HepG2 (cell line): ENCODE data around the gene TLR9. TPM values are rescaled to one million over a fixed set of nuclear protein-coding genes. Genes with fewer than 3 reads are reported as not detected.

Source experiments
- ATAC-seq: fragments of 200-7000 bp; cut with Tn5 transposase; 3 replicates; pipeline ENCODE4 v1.9.1; 2020; ENCODE audit warnings: mild to moderate bottlenecking, moderate library complexity
- BruUV-seq: library from RNA; stranded (reverse); fragments of 400-500 nt; replicated peaks from 2 replicates; lab custom pipeline; 2021; lab: Mats Ljungman, UMichigan
- CTCF ChIA-PET: fragments of 300-600 bp; formaldehyde crosslinking; extraction: SDS; loops from one replicate; lab custom pipeline; 2021; ENCODE audit warnings: low total read pairs, inconsistent platforms, low intra/inter-chr PET ratio; lab: Yijun Ruan, JAX
- POLR2A ChIA-PET: fragments of 350-600 bp; sonication (Branson Sonifier 250); formaldehyde crosslinking; loops from one replicate; lab custom pipeline; 2020; ENCODE audit warnings: antibody characterized with exemption, inconsistent platforms; lab: Yijun Ruan, JAX
- DNase-seq: peaks from one replicate; pipeline ENCODE4 v3.0.0-alpha.2; 2015; ENCODE audit warnings: low spot score
- FAIRE-seq: peaks from 3 replicates; lab custom pipeline; 2011; peaks lifted over from hg19 to GRCh38; lab: Jason Lieb, UNC
- H2AFZ ChIP-seq: one replicate; pipeline ENCODE4 v1.6.1; 2011; ENCODE audit warnings: low read length, inconsistent platforms
- H3K27ac ChIP-seq: fragments of 300-600 bp; 3 replicates; pipeline ENCODE4 v1.8.0; 2011; ENCODE audit warnings: mixed run types, mild to moderate bottlenecking, mixed read lengths, low read length, inconsistent platforms; ENCODE audit not compliant: insufficient read depth; ENCODE audit errors: extremely low read length
- H3K27me3 ChIP-seq, 2 experiments: fragments of 200-600 bp in 1 of 2; 2 replicates in 1 of 2; 3 replicates in 1 of 2; pipeline versions ENCODE4 v1.6.0 to v1.8.0; 2011; ENCODE audit warnings: low read length in 2 of 2, mild to moderate bottlenecking in 2 of 2, moderate library complexity in 2 of 2, inconsistent platforms in 1 of 2; ENCODE audit not compliant: insufficient read depth in 2 of 2, control insufficient read depth in 1 of 2
- H3K36me3 ChIP-seq, 2 experiments: fragments of 200-600 bp in 1 of 2; replicated peaks in 1 of 2; 2 replicates in 1 of 2; 3 replicates in 1 of 2; pipeline versions ENCODE4 v1.5.1 to v1.8.0; 2011; ENCODE audit warnings: low read length in 2 of 2, inconsistent platforms in 1 of 2; ENCODE audit not compliant: insufficient read depth in 2 of 2, control insufficient read depth in 1 of 2
- H3K4me1 ChIP-seq: 2 replicates; pipeline ENCODE4 v1.5.1; 2012; ENCODE audit warnings: low read length, inconsistent platforms; ENCODE audit not compliant: insufficient read depth
- H3K4me2 ChIP-seq: 2 replicates; pipeline ENCODE4 v1.6.0; 2011; ENCODE audit warnings: low read depth, low read length, inconsistent platforms
- H3K4me3 ChIP-seq, 3 experiments: fragments of 200-600 bp in 1 of 3; sonication (generic), shearing (Covaris generic) in 1 of 3; replicated peaks in 1 of 3; 2 replicates each; pipeline ENCODE4 v1.5.1; 2011 to 2016; ENCODE audit warnings: low read length in 3 of 3, inconsistent platforms in 2 of 3, low read depth in 2 of 3, mild to moderate bottlenecking in 2 of 3, control low read depth in 1 of 3, mixed read lengths in 1 of 3; ENCODE audit not compliant: insufficient read depth in 1 of 3
- H3K79me2 ChIP-seq: one replicate; pipeline ENCODE4 v1.6.1; 2011; ENCODE audit warnings: low read length, inconsistent platforms; ENCODE audit not compliant: insufficient read depth
- H3K9ac ChIP-seq: 2 replicates; pipeline ENCODE4 v1.6.0; 2011; ENCODE audit warnings: mild to moderate bottlenecking, low read depth, low read length, inconsistent platforms; ENCODE audit not compliant: insufficient read depth
- H3K9me3 ChIP-seq: 2 replicates; pipeline ENCODE4 v1.5.1; 2012; ENCODE audit warnings: mild to moderate bottlenecking, low read length
- H4K20me1 ChIP-seq: 2 replicates; pipeline ENCODE4 v1.6.0; 2011; ENCODE audit warnings: inconsistent platforms, mild to moderate bottlenecking, low read length, moderate library complexity; ENCODE audit not compliant: insufficient read depth
- ASH2L ChIP-seq: fragments of 300-600, 200-600 bp; sonication (generic); IDR thresholded peaks from 2 replicates; pipeline ENCODE4 v1.7.0; 2017; ENCODE audit warnings: low read depth, mild to moderate bottlenecking, moderate library complexity, mixed read lengths, low read length; ENCODE audit not compliant: insufficient read length
- CENPT ChIP-seq: sonication (generic); formaldehyde crosslinking; IDR thresholded peaks from 2 replicates; pipeline ENCODE4 v1.8.0; 2022; ENCODE audit warnings: low read depth, mild to moderate bottlenecking, moderate library complexity, missing genetic modification reagents
- CREB1 ChIP-seq, 2 experiments: fragments of 450-650 bp in 1 of 2; IDR thresholded peaks; 2 replicates each; pipeline ENCODE4 v1.6.1; 2016 to 2017; ENCODE audit warnings: control low read depth in 1 of 2, mild to moderate bottlenecking in 1 of 2, missing compliant biosample characterization in 1 of 2, missing genetic modification characterization in 1 of 2
- EP300 ChIP-seq, 3 experiments: sonication (generic) in 1 of 3; formaldehyde crosslinking in 1 of 3; IDR thresholded peaks; 2 replicates each; pipeline versions ENCODE4 v1.5.1 to v1.6.1; 2011 to 2020; ENCODE audit warnings: low read depth in 2 of 3, low read length in 2 of 3, borderline replicate concordance in 1 of 3, improper control_type of control experiment in 1 of 3, mild to moderate bottlenecking in 1 of 3, missing genetic modification reagents in 1 of 3, moderate library complexity in 1 of 3
- GLI4 ChIP-seq: sonication (generic); formaldehyde crosslinking; IDR thresholded peaks from 2 replicates; pipeline ENCODE4 v1.5.1; 2020; ENCODE audit warnings: missing genetic modification reagents, mild to moderate bottlenecking, moderate library complexity, borderline replicate concordance
- HNF1B ChIP-seq: sonication (generic); formaldehyde crosslinking; IDR thresholded peaks from 2 replicates; pipeline ENCODE4 v1.5.1; 2020; ENCODE audit warnings: mild to moderate bottlenecking, moderate library complexity, missing genetic modification reagents
- MXI1 ChIP-seq: IDR thresholded peaks from 3 replicates; pipeline ENCODE4 v1.6.1; 2012; ENCODE audit warnings: low read depth, low read length, inconsistent platforms, borderline replicate concordance
- SP1 ChIP-seq, 2 experiments: fragments of 450-650 bp in 1 of 2; sonication (generic) in 1 of 2; formaldehyde crosslinking in 1 of 2; IDR thresholded peaks; 2 replicates each; pipeline versions ENCODE4 v1.4.0 to v1.6.1; 2016 to 2020; ENCODE audit warnings: missing genetic modification reagents in 1 of 2
- TAF15 ChIP-seq: fragments of 200-400 bp; formaldehyde crosslinking; IDR thresholded peaks from one replicate; pipeline ENCODE4 v1.6.1; 2018; ENCODE audit warnings: mild to moderate bottlenecking, low read depth, low read length; ENCODE audit not compliant: poor library complexity, severe bottlenecking
- ZFY ChIP-seq: sonication (generic); formaldehyde crosslinking; IDR thresholded peaks from 2 replicates; pipeline ENCODE4 v1.4.0; 2020; ENCODE audit warnings: missing genetic modification reagents
- ZNF329 ChIP-seq: sonication (generic); formaldehyde crosslinking; IDR thresholded peaks from 2 replicates; pipeline ENCODE4 v1.9.0; 2021; ENCODE audit warnings: low read depth, mild to moderate bottlenecking, missing genetic modification reagents
- ZNF431 ChIP-seq: sonication (generic); formaldehyde crosslinking; IDR thresholded peaks from 2 replicates; pipeline ENCODE4 v1.9.0; 2022; ENCODE audit warnings: missing genetic modification reagents, low read depth, mild to moderate bottlenecking, borderline replicate concordance
- ZNF496 ChIP-seq: sonication (generic); formaldehyde crosslinking; IDR thresholded peaks from 2 replicates; pipeline ENCODE4 v1.8.1; 2023; ENCODE audit warnings: mild to moderate bottlenecking, moderate library complexity, missing genetic modification reagents; ENCODE audit not compliant: insufficient replicate concordance
- ZNF563 ChIP-seq: sonication (generic); formaldehyde crosslinking; IDR thresholded peaks from 2 replicates; pipeline ENCODE4 v1.8.0; 2022; ENCODE audit warnings: mild to moderate bottlenecking, moderate library complexity, missing genetic modification reagents
- ZNF607 ChIP-seq: sonication (generic); formaldehyde crosslinking; IDR thresholded peaks from 2 replicates; pipeline ENCODE4 v1.5.1; 2020; ENCODE audit warnings: missing genetic modification reagents, mild to moderate bottlenecking, borderline replicate concordance
- ZNF704 ChIP-seq: sonication (generic); formaldehyde crosslinking; IDR thresholded peaks from 2 replicates; pipeline ENCODE4 v1.8.1; 2023; ENCODE audit warnings: mild to moderate bottlenecking, inconsistent platforms, moderate library complexity, missing genetic modification reagents, borderline replicate concordance
- ZNF713 ChIP-seq: sonication (generic); formaldehyde crosslinking; IDR thresholded peaks from 2 replicates; pipeline ENCODE4 v1.4.0; 2020; ENCODE audit warnings: mild to moderate bottlenecking, missing genetic modification reagents
- ZNF775 ChIP-seq: sonication (generic); formaldehyde crosslinking; IDR thresholded peaks from 2 replicates; pipeline ENCODE4 v1.4.0; 2020; ENCODE audit warnings: missing genetic modification reagents, mild to moderate bottlenecking, moderate library complexity, borderline replicate concordance
- ZSCAN12 ChIP-seq: sonication (generic); formaldehyde crosslinking; IDR thresholded peaks from 2 replicates; pipeline ENCODE4 v1.9.0; 2021; ENCODE audit warnings: mild to moderate bottlenecking, missing genetic modification reagents
- WGBS: methylation state at CpG from one replicate; pipeline ENCODE4 v1.1.6; 2017; ENCODE audit warnings: low lambda C conversion rate; 5-methylcytosine and 5-hydroxymethylcytosine counted together
- in situ Hi-C: cut with HindIII; loops from 2 replicates; pipeline ENCODE4 v1.10.0; 2017; ENCODE audit warnings: low pct_unique_long_range_greater_than_20kb; ENCODE audit not compliant: extremely low pct_ligation_motif_present
- intact Hi-C: fragments of 100-400 bp; cut with micrococcal nuclease; formaldehyde crosslinking; loops from one replicate; pipeline ENCODE4 v1.10.0; 2022; ENCODE audit not compliant: unreplicated experiment
- polyA plus RNA-seq, 8 experiments: library from polyadenylated mRNA; depleted of rRNA in 3 of 8; stranded (reverse) in 7 of 8; unstranded in 1 of 8; fragments of >200 nt; fragmentation: Illumina TruSeq in 4 of 8; extraction: Trizol in 4 of 8; gene quantifications; 2 replicates each; pipeline versions ENCODE4 v1.2.1 to v1.2.3, GENCODE V29; 2011 to 2016; ENCODE audit warnings: low read depth in 4 of 8, missing spikeins in 1 of 8, mixed read lengths in 1 of 8; ENCODE audit not compliant: insufficient read depth in 1 of 8
- total RNA-seq, 5 experiments: library from RNA; depleted of rRNA; stranded (reverse); fragments of >200 nt; fragmentation: Illumina TruSeq; extraction: Trizol; gene quantifications; 2 replicates each; pipeline ENCODE4 v1.2.3, GENCODE V29; 2016; ENCODE audit warnings: low read depth in 1 of 5

The TLR9 gene
- total and polyA plus RNA-seq, 2 of the 13 experiments (the other 11 are each of a cell fraction or from before 2014, with no cell fraction given) = not detected

DNA sequence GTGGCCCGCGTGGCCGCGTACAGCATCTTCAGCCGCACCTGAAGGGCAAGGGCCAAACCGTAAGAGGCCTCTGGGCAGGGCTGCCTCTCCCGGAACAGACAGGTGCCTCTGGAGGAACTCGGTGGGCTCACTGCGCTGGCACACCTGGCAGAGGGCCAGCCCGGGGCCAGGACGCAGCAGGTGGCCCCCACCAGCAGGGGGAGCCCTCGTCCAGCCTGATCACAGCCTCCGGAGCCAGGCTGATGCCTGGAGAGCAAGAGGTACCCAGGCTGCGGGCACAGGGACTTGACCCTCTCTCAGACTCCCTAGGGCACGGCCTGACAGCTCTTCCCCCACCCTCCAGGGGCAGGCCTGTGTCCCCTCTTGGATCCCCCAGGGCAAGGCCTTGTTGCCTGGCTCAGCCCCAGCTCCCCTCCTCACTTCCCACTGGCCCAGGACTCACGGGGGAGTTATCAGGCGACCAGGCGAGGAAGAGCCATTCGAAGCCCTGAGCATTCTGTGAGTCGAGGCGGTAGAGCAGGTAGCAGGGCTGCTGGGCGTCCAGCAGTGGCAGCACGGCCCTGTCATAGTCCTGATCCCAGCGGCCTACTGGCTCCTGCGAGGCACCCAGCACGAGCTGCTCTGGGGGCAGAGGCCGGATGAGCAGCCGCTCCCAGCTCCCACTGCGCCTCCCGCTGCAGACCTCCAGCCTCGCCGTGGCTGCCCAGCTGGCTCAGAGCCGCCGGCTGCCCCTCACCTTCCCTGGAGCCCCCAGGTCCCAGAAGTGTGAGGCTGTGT is 6.2 kb upstream of the TLR9 start:
- no peak for FAIRE-seq
- peaks cover 17% of the 10 kb centered on the region for H4K20me1 ChIP-seq
- no peak overlapping the region for H2AFZ ChIP-seq
- H3K4me3 ChIP-seq = no peak overlapping the region
- no peaks in the 10 kb centered on the region for H3K27me3 ChIP-seq
- H3K36me3 ChIP-seq = peaks cover 21 to 50% of the 10 kb centered on the region in 2 experiments
- H3K27ac ChIP-seq = no peak overlapping the region
- WGBS = 92% methylated on average over 13 of the region's 34 CpGs
- CTCF ChIA-PET = interaction anchor here (1.1 kb wide), 3 partner anchors 34 to 153 kb away, joined by 3 to 10 read pairs (median 3); no protein-coding TSS in a partner anchor
- POLR2A ChIA-PET = interaction anchor here (1.1 to 2.2 kb wide), 2 partner anchors 46 to 58 kb away, joined by 7 read pairs; partner anchors contain the start of gene WDR82
- peaks cover 15% of the 10 kb centered on the region for H3K4me1 ChIP-seq
- no peak for DNase-seq
- in situ Hi-C loops = no loop called here
- ATAC-seq = peak; percentile 65
- no peaks in the 10 kb centered on the region for H3K9me3 ChIP-seq
- H3K79me2 ChIP-seq = peaks cover 11% of the 10 kb centered on the region
- H3K9ac ChIP-seq = no peak overlapping the region
- no TSS peak for BruUV-seq
- intact Hi-C loops = no loop called here
- no peak overlapping the region for H3K4me2 ChIP-seq
- TF ChIP-seq ASH2L (no peak), CREB1 (IDR thresholded peaks at IDR 0.05) (no peak), CREB1 (CRISPR knock-in tag; IDR thresholded peaks at IDR 0.05) (no peak), ZNF329 (CRISPR knock-in tag) (no peak), MXI1 (0 out of 3 replicates have a peak, but pooled peaks have one; percentile 24), GLI4 (no peak), ZNF431 (CRISPR knock-in tag) (no peak), HNF1B (no peak), ZNF713 (CRISPR knock-in tag) (no peak), ZNF607 (CRISPR knock-in tag) (no peak), ZNF563 (CRISPR knock-in tag) (no peak), CENPT (no peak), ZNF496 (CRISPR knock-in tag) (no peak), ZNF704 (CRISPR knock-in tag) (no peak), ZSCAN12 (CRISPR knock-in tag) (no peak), TAF15 (no peak), EP300 (IDR thresholded peaks at IDR 0.05; ENCODE audit: low read depth in 2 of 2, low read length in 2 of 2) (no peak), EP300 (CRISPR knock-in tag; IDR thresholded peaks at IDR 0.05; ENCODE audit: borderline replicate concordance) (no peak), ZNF775 (CRISPR knock-in tag) (no peak), ZFY (CRISPR knock-in tag) (no peak; the same call in 1 of the 2 replicates), SP1 (IDR thresholded peaks at IDR 0.05) (no peak), SP1 (CRISPR knock-in tag; IDR thresholded peaks at IDR 0.05) (no peak)
